Cardiac muscle cell (in vitro differentiated cells and primary cell): ENCODE results near the gene ACOT6. TPM values are rescaled to one million over a fixed set of nuclear protein-coding genes. Genes with fewer than 3 reads are reported as not detected.

ENCODE experiments used
- DNase-seq, 2 donors: peaks; one replicate each; pipeline versions ENCODE4 v3.0.0 to v3.0.0-alpha.2; 2010 to 2017; ENCODE audit warnings: low read depth in 1 of 2, low spot score in 1 of 2
- H3K27ac ChIP-seq: fragments of 200-600 bp; sonication (generic); 2 replicates; pipeline ENCODE4 v1.5.1; 2016
- H3K27me3 ChIP-seq: fragments of 200-600 bp; sonication (generic); 2 replicates; pipeline ENCODE4 v1.6.0; 2016; ENCODE audit warnings: control low read depth
- H3K36me3 ChIP-seq: fragments of 200-600 bp; sonication (generic); 2 replicates; pipeline ENCODE4 v1.5.1; 2016; ENCODE audit warnings: control low read depth
- H3K4me1 ChIP-seq: fragments of 200-600 bp; sonication (generic); 2 replicates; pipeline ENCODE4 v1.8.1; 2017; ENCODE audit warnings: low read depth, mild to moderate bottlenecking, mixed run types
- H3K4me3 ChIP-seq: fragments of 200-600 bp; sonication (generic); 2 replicates; pipeline ENCODE4 v1.5.1; 2016; ENCODE audit warnings: mild to moderate bottlenecking
- H3K9me3 ChIP-seq: fragments of 200-600 bp; sonication (generic); 2 replicates; pipeline ENCODE4 v1.5.1; 2017; ENCODE audit warnings: low read depth, mild to moderate bottlenecking, control low read depth
- CTCF ChIP-seq: IDR thresholded peaks from 2 replicates; pipeline ENCODE4 v1.5.1; 2012; ENCODE audit warnings: low read depth, mild to moderate bottlenecking, low read length
- polyA plus RNA-seq: library from polyadenylated mRNA; unstranded; fragments of >200 nt; fragmentation: Nextera tagmentation; extraction: Ambion mirVana; gene quantifications from 2 replicates; pipeline ENCODE4 v1.2.1, GENCODE V29; 2016
- total RNA-seq: library from RNA; depleted of rRNA; stranded (reverse); fragments of >200 nt; gene quantifications from 2 replicates; pipeline ENCODE4 v1.2.3, GENCODE V29; 2016

ACOT6 gene
- total and polyA plus RNA-seq, 2 experiments from 2014 or later: 0.45 to 0.59 TPM

GRCh38 chr14:73602994-73603393 is 9.3 kb upstream of the ACOT6 start:
- Histone ChIP-seq H3K27ac (no peak overlapping the region), H3K4me3 (no peak overlapping the region), H3K36me3 (no peaks in the 10 kb centered on the region), H3K4me1 (no peaks in the 10 kb centered on the region), H3K9me3 (no peaks in the 10 kb centered on the region), H3K27me3 (no peaks in the 10 kb centered on the region)
- TF ChIP-seq CTCF: no peak
- no peak for DNase-seq

- H3K9me3 ChIP-seq: no peaks in the 10 kb centered on the region
- H3K27me3 ChIP-seq: no peaks in the 10 kb centered on the region
- no peaks in the 10 kb centered on the region for H3K36me3 ChIP-seq
- TF ChIP-seq CTCF: no peak
- no peak overlapping the region for H3K27ac ChIP-seq
- no peak overlapping the region for H3K4me3 ChIP-seq
- no peaks in the 10 kb centered on the region for H3K4me1 ChIP-seq
- no peak for DNase-seq
Measured at GRCh38 chr14:73606271-73606670, 6.0 kb upstream of the ACOT6 start.

- no peak for TF ChIP-seq CTCF
- no peaks in the 10 kb centered on the region for H3K27me3 ChIP-seq
- H3K4me1 ChIP-seq: no peaks in the 10 kb centered on the region
- no peaks in the 10 kb centered on the region for H3K36me3 ChIP-seq
- H3K27ac ChIP-seq: no peak overlapping the region
- H3K9me3 ChIP-seq: no peaks in the 10 kb centered on the region
- no peak overlapping the region for H3K4me3 ChIP-seq
- DNase-seq: no peak
Measured at GRCh38 chr14:73607241-73607640, 5.1 kb upstream of the ACOT6 start.

- Histone ChIP-seq H3K9me3 (no peaks in the 10 kb centered on the region), H3K27ac (no peak overlapping the region), H3K4me3 (no peak overlapping the region), H3K27me3 (peaks cover 7% of the 10 kb centered on the region), H3K4me1 (no peaks in the 10 kb centered on the region), H3K36me3 (no peaks in the 10 kb centered on the region)
- TF ChIP-seq CTCF: no peak
- DNase-seq: peak; percentile 0 to 65
Measured at GRCh38 chr14:73610687-73611086, 1.6 kb upstream of the ACOT6 start.

- Histone ChIP-seq H3K4me3 (peak overlapping the region; percentile 53), H3K27ac (no peak overlapping the region), H3K36me3 (no peaks in the 10 kb centered on the region), H3K9me3 (no peaks in the 10 kb centered on the region), H3K4me1 (no peaks in the 10 kb centered on the region), H3K27me3 (peaks cover 7% of the 10 kb centered on the region)
- DNase-seq: no peak
- no peak for TF ChIP-seq CTCF
Measured at GRCh38 chr14:73613046-73613383, 698 bp downstream of the ACOT6 start.

- H3K9me3 ChIP-seq: no peaks in the 10 kb centered on the region
- H3K27ac ChIP-seq: no peak overlapping the region
- peaks cover 7% of the 10 kb centered on the region for H3K27me3 ChIP-seq
- TF ChIP-seq CTCF: no peak
- H3K36me3 ChIP-seq: no peaks in the 10 kb centered on the region
- no peak for DNase-seq
- H3K4me3 ChIP-seq: no peak overlapping the region
- H3K4me1 ChIP-seq: no peaks in the 10 kb centered on the region
Measured at GRCh38 chr14:73613419-73613963, 1.2 kb downstream of the ACOT6 start.
